Keratinocyte (primary cell): Measurements from ENCODE around the gene KRTAP5-7. TPM values are rescaled to one million over a fixed set of nuclear protein-coding genes. Genes with fewer than 3 reads are reported as not detected.

Experiments used
- DNase-seq: peaks from one replicate; pipeline ENCODE4 v3.0.0-alpha.2; 2011; ENCODE audit warnings: low read depth, missing footprints, low spot score
- FAIRE-seq: peaks from 2 replicates; lab custom pipeline; 2011; peaks lifted over from hg19 to GRCh38; lab: Jason Lieb, UNC
- H2AFZ ChIP-seq: 2 replicates; pipeline ENCODE4 v1.6.0; 2012; ENCODE audit warnings: low read length, control low read depth, inconsistent platforms; ENCODE audit not compliant: control insufficient read depth
- H3K27ac ChIP-seq: 2 replicates; pipeline ENCODE4 v1.5.1; 2011; ENCODE audit warnings: low read length; ENCODE audit not compliant: control insufficient read depth, insufficient read depth
- H3K27me3 ChIP-seq: 3 replicates; pipeline ENCODE4 v1.6.0; 2011; ENCODE audit warnings: low read length; ENCODE audit not compliant: control insufficient read depth, insufficient read depth; ENCODE audit errors: extremely low read depth
- H3K36me3 ChIP-seq, 2 experiments: 2 replicates in 1 of 2; 3 replicates in 1 of 2; pipeline ENCODE4 v1.5.1; 2011; ENCODE audit warnings: low read length in 2 of 2, mild to moderate bottlenecking in 1 of 2; ENCODE audit not compliant: control insufficient read depth in 2 of 2, insufficient read depth in 2 of 2; ENCODE audit errors: extremely low read depth in 1 of 2
- H3K4me1 ChIP-seq: 3 replicates; pipeline ENCODE4 v1.5.1; 2011; ENCODE audit warnings: low read length; ENCODE audit not compliant: control insufficient read depth, insufficient read depth; ENCODE audit errors: extremely low read depth
- H3K4me2 ChIP-seq: 3 replicates; pipeline ENCODE4 v1.6.0; 2011; ENCODE audit warnings: low read depth, low read length; ENCODE audit not compliant: control insufficient read depth, insufficient read depth; ENCODE audit errors: extremely low read depth
- H3K4me3 ChIP-seq, 3 experiments: fragments of 200-600 bp in 1 of 3; sonication (generic) in 1 of 3; 2 replicates in 2 of 3; 3 replicates in 1 of 3; pipeline ENCODE4 v1.5.1; 2011 to 2016; ENCODE audit warnings: low read length in 3 of 3, mild to moderate bottlenecking in 3 of 3, control low read depth in 2 of 3, inconsistent platforms in 1 of 3, low read depth in 1 of 3, mixed read lengths in 1 of 3, mixed run types in 1 of 3, moderate library complexity in 1 of 3; ENCODE audit not compliant: control insufficient read depth in 2 of 3, insufficient read depth in 2 of 3; ENCODE audit errors: extremely low read depth in 1 of 3
- H3K79me2 ChIP-seq: 2 replicates; pipeline ENCODE4 v1.6.0; 2012; ENCODE audit warnings: low read length; ENCODE audit not compliant: control insufficient read depth, insufficient read depth
- H3K9ac ChIP-seq: 3 replicates; pipeline ENCODE4 v1.6.0; 2011; ENCODE audit warnings: low read length; ENCODE audit not compliant: control insufficient read depth, insufficient read depth; ENCODE audit errors: extremely low read depth
- H3K9me1 ChIP-seq: 3 replicates; pipeline ENCODE4 v1.6.0; 2011; ENCODE audit warnings: low read length; ENCODE audit not compliant: control insufficient read depth, insufficient read depth; ENCODE audit errors: extremely low read depth
- H3K9me3 ChIP-seq: 2 replicates; pipeline ENCODE4 v1.5.1; 2012; ENCODE audit warnings: low read depth, low read length; ENCODE audit not compliant: control insufficient read depth
- H4K20me1 ChIP-seq: 3 replicates; pipeline ENCODE4 v1.6.0; 2011; ENCODE audit warnings: low read length; ENCODE audit not compliant: control insufficient read depth, insufficient read depth; ENCODE audit errors: extremely low read depth
- CTCF ChIP-seq, 3 experiments: IDR thresholded peaks in 1 of 3; conservative IDR thresholded peaks in 1 of 3; optimal IDR thresholded peaks in 1 of 3; 2 replicates in 2 of 3; 3 replicates in 1 of 3; pipeline versions ENCODE3 to v1.5.1; 2011; ENCODE audit warnings: low read length in 3 of 3, mild to moderate bottlenecking in 3 of 3, moderate library complexity in 2 of 3, control low read depth in 1 of 3, inconsistent platforms in 1 of 3; ENCODE audit not compliant: insufficient read depth in 2 of 3; ENCODE audit errors: extremely low read depth in 1 of 3
- EZH2 ChIP-seq: IDR thresholded peaks from one replicate; pipeline ENCODE4 v1.6.1; 2012; ENCODE audit warnings: inconsistent platforms, mild to moderate bottlenecking, low read length, moderate library complexity
- dilution Hi-C: fragments of 300-500 bp; cut with MboI; formaldehyde crosslinking; loops from one replicate; pipeline ENCODE4 v1.7.0; 2020; ENCODE audit warnings: low sequenced_read_pairs; ENCODE audit not compliant: extremely low pct_ligation_motif_present
- polyA plus RNA-seq, 5 experiments: library from polyadenylated mRNA; depleted of rRNA in 3 of 5; stranded (reverse) in 3 of 5; stranded (forward) in 1 of 5; unstranded in 1 of 5; fragments of >200 nt; gene quantifications; 1 replicate in 1 of 5; 2 replicates in 3 of 5; 3 replicates in 1 of 5; pipeline versions ENCODE4 v1.2.1 to v1.2.3, GENCODE V29; 2011 to 2012; ENCODE audit warnings: missing spikeins in 2 of 5, low read depth in 1 of 5, low replicate concordance in 1 of 5

Gene KRTAP5-7
- polyA plus RNA-seq, 1 donor (not counting 4 experiments of a cell fraction or from before 2014, with no cell fraction given) = not detected

GRCh38 chr11:71505781-71506180, 21.3 kb upstream of the KRTAP5-7 start:
- Histone ChIP-seq H3K9me1 (no peaks in the 10 kb centered on the region), H3K9me3 (no peaks in the 10 kb centered on the region), H3K36me3 (peaks cover 0 to 13% of the 10 kb centered on the region in 2 experiments), H3K27me3 (no peaks in the 10 kb centered on the region), H3K4me3 (no peak overlapping the region), H3K9ac (no peak overlapping the region), H3K4me2 (no peak overlapping the region), H3K4me1 (no peaks in the 10 kb centered on the region), H3K79me2 (no peaks in the 10 kb centered on the region), H4K20me1 (no peaks in the 10 kb centered on the region), H3K27ac (no peak overlapping the region), H2AFZ (no peak overlapping the region)
- no peak for DNase-seq
- FAIRE-seq = no peak
- dilution Hi-C loops = no loop called here
- TF ChIP-seq EZH2 = no peak
- no peak for TF ChIP-seq CTCF (optimal IDR thresholded peaks at IDR 0.05 in 1 of 3, IDR thresholded peaks at IDR 0.05 in 1 of 3, conservative IDR thresholded peaks at IDR 0.05 in 1 of 3; ENCODE audit: extremely low read depth in 1 of 3, insufficient read depth in 2 of 3, low read length in 3 of 3)

GRCh38 chr11:71507102-71507501, 20.0 kb upstream of the KRTAP5-7 start:
- TF ChIP-seq EZH2 (no peak), CTCF (optimal IDR thresholded peaks at IDR 0.05 in 1 of 3, IDR thresholded peaks at IDR 0.05 in 1 of 3, conservative IDR thresholded peaks at IDR 0.05 in 1 of 3; ENCODE audit: extremely low read depth in 1 of 3, insufficient read depth in 2 of 3, low read length in 3 of 3) (no peak)
- H3K27ac ChIP-seq = no peak overlapping the region
- no peak overlapping the region for H3K4me3 ChIP-seq
- H3K9me3 ChIP-seq = no peaks in the 10 kb centered on the region
- no peak overlapping the region for H3K4me2 ChIP-seq
- H3K79me2 ChIP-seq = no peaks in the 10 kb centered on the region
- no peaks in the 10 kb centered on the region for H3K4me1 ChIP-seq
- H3K9me1 ChIP-seq = no peaks in the 10 kb centered on the region
- H2AFZ ChIP-seq = no peak overlapping the region
- H3K27me3 ChIP-seq = no peaks in the 10 kb centered on the region
- DNase-seq (no peak), FAIRE-seq (no peak)
- peaks cover 0 to 5% of the 10 kb centered on the region in 2 experiments for H3K36me3 ChIP-seq
- H3K9ac ChIP-seq = no peak overlapping the region
- no peaks in the 10 kb centered on the region for H4K20me1 ChIP-seq
- dilution Hi-C loops = no loop called here
